Stimulated activated effector memory CD8-positive, alpha-beta T cell treated with anti-CD3 and anti-CD28 coated beads, Interleukin-12 subunit alpha, Interleukin-12 subunit beta, amount 100 ng/mL, for 72 hours (primary cell): ENCODE results near the gene ZNF653.
"Not testable (repeated sequence)": the region's sequence is repeated elsewhere in the genome, so short reads cannot be mapped to it uniquely, and the experiment has no call there.

Source experiments
- ATAC-seq: fragments of 150-1000 bp; cut with Tn5 transposase; 2 replicates; pipeline ENCODE4 v1.10.0; 2021
- DNase-seq, 2 donors: peaks; one replicate each; pipeline ENCODE4 v3.0.0; 2021 to 2022; ENCODE audit warnings: low spot score in 2 of 2
- H3K27ac Mint-ChIP-seq: one replicate; pipeline ENCODE4 v1.8.0; 2022; ENCODE audit warnings: mild to moderate bottlenecking, mixed read lengths
- H3K36me3 Mint-ChIP-seq: one replicate; pipeline ENCODE4 v1.8.0; 2022; ENCODE audit warnings: mild to moderate bottlenecking, mixed read lengths
- H3K4me1 Mint-ChIP-seq: one replicate; pipeline ENCODE4 v1.8.0; 2022; ENCODE audit warnings: mixed read lengths
- H3K4me3 Mint-ChIP-seq: one replicate; pipeline ENCODE4 v1.8.0; 2022; ENCODE audit warnings: mild to moderate bottlenecking, mixed read lengths
- H3K9me3 Mint-ChIP-seq: one replicate; pipeline ENCODE4 v1.8.0; 2022; ENCODE audit warnings: mixed read lengths

The ZNF653 gene

GRCh38 chr19:11479090-11479897 lies 26.3 kb downstream of the ZNF653 start:
- no peaks in the 10 kb centered on the region for H3K9me3 Mint-ChIP-seq
- peak in 1 of 2 donors; percentile 25 for DNase-seq
- H3K36me3 Mint-ChIP-seq, result peaks cover 15% of the 10 kb centered on the region
- H3K4me1 Mint-ChIP-seq, result peaks cover 34% of the 10 kb centered on the region
- H3K4me3 Mint-ChIP-seq, result peak overlapping the region; percentile 31
- H3K27ac Mint-ChIP-seq, result no peak overlapping the region
- ATAC-seq, result no peak

GRCh38 chr19:11478167-11479089 lies 27.2 kb downstream of the ZNF653 start:
- Mint-ChIP-seq H3K27ac (no peak overlapping the region), H3K9me3 (no peaks in the 10 kb centered on the region), H3K36me3 (peaks cover 15% of the 10 kb centered on the region), H3K4me1 (peaks cover 34% of the 10 kb centered on the region), H3K4me3 (peak overlapping the region; percentile 31)
- ATAC-seq (no peak), DNase-seq (no peak)

- Mint-ChIP-seq H3K9me3 (no peaks in the 10 kb centered on the region), H3K36me3 (no peaks in the 10 kb centered on the region), H3K27ac (no peak overlapping the region), H3K4me3 (no peak overlapping the region), H3K4me1 (peaks cover 12% of the 10 kb centered on the region)
- ATAC-seq (no peak), DNase-seq (no peak)
These were observed 29.8 kb downstream of the ZNF653 start for GRCh38 chr19:11475861-11476260.

GRCh38 chr19:11475343-11475742 lies 30.3 kb downstream of the ZNF653 start:
- not testable (repeated sequence) for H3K9me3 Mint-ChIP-seq, H3K27ac Mint-ChIP-seq, H3K4me3 Mint-ChIP-seq, ATAC-seq, H3K36me3 Mint-ChIP-seq, DNase-seq
- H3K4me1 Mint-ChIP-seq, result peaks cover 12% of the 10 kb centered on the region

GRCh38 chr19:11473725-11474124 lies 31.9 kb downstream of the ZNF653 start:
- Mint-ChIP-seq H3K27ac (no peak overlapping the region), H3K36me3 (no peaks in the 10 kb centered on the region), H3K4me1 (peaks cover 5% of the 10 kb centered on the region), H3K4me3 (no peak overlapping the region), H3K9me3 (no peaks in the 10 kb centered on the region)
- DNase-seq (no peak), ATAC-seq (peak; percentile 31)

- ATAC-seq, H3K36me3 Mint-ChIP-seq, H3K27ac Mint-ChIP-seq, DNase-seq, H3K4me1 Mint-ChIP-seq, H3K9me3 Mint-ChIP-seq, H3K4me3 Mint-ChIP-seq: not testable (repeated sequence)
These were observed 37.3 kb downstream of the ZNF653 start for GRCh38 chr19:11468266-11468845.

GRCh38 chr19:11465600-11465999 lies 40.0 kb downstream of the ZNF653 start:
- Mint-ChIP-seq H3K4me1 (peaks cover 5% of the 10 kb centered on the region), H3K36me3 (no peaks in the 10 kb centered on the region), H3K9me3 (no peaks in the 10 kb centered on the region), H3K27ac (no peak overlapping the region), H3K4me3 (no peak overlapping the region)
- DNase-seq (no peak), ATAC-seq (no peak)

- no peak overlapping the region for H3K4me3 Mint-ChIP-seq
- ATAC-seq (peak; percentile 55), DNase-seq (no peak)
- H3K36me3 Mint-ChIP-seq, result no peaks in the 10 kb centered on the region
- H3K9me3 Mint-ChIP-seq, result no peaks in the 10 kb centered on the region
- H3K27ac Mint-ChIP-seq, result no peak overlapping the region
- peaks cover 5% of the 10 kb centered on the region for H3K4me1 Mint-ChIP-seq
These were observed 41.0 kb downstream of the ZNF653 start for GRCh38 chr19:11464333-11465265.

GRCh38 chr19:11463391-11463790 lies 42.2 kb downstream of the ZNF653 start:
- Mint-ChIP-seq H3K9me3 (no peaks in the 10 kb centered on the region), H3K4me1 (peaks cover 5% of the 10 kb centered on the region), H3K4me3 (no peak overlapping the region), H3K27ac (no peak overlapping the region), H3K36me3 (no peaks in the 10 kb centered on the region)
- DNase-seq (no peak), ATAC-seq (peak; percentile 77)

- H3K4me3 Mint-ChIP-seq, result no peak overlapping the region
- H3K9me3 Mint-ChIP-seq, result no peaks in the 10 kb centered on the region
- no peak overlapping the region for H3K27ac Mint-ChIP-seq
- no peaks in the 10 kb centered on the region for H3K36me3 Mint-ChIP-seq
- peaks cover 5% of the 10 kb centered on the region for H3K4me1 Mint-ChIP-seq
- ATAC-seq (no peak), DNase-seq (no peak)
These were observed 44.2 kb downstream of the ZNF653 start for GRCh38 chr19:11461453-11461852.

GRCh38 chr19:11460207-11460606 lies 45.4 kb downstream of the ZNF653 start:
- no peak overlapping the region for H3K27ac Mint-ChIP-seq
- no peak for DNase-seq
- no peak for ATAC-seq
- H3K9me3 Mint-ChIP-seq, result no peaks in the 10 kb centered on the region
- H3K4me3 Mint-ChIP-seq, result no peak overlapping the region
- H3K36me3 Mint-ChIP-seq, result no peaks in the 10 kb centered on the region
- peaks cover 5% of the 10 kb centered on the region for H3K4me1 Mint-ChIP-seq

GRCh38 chr19:11458912-11459311 lies 46.7 kb downstream of the ZNF653 start:
- H3K4me3 Mint-ChIP-seq, DNase-seq, H3K4me1 Mint-ChIP-seq, H3K27ac Mint-ChIP-seq, ATAC-seq, H3K36me3 Mint-ChIP-seq, H3K9me3 Mint-ChIP-seq: not testable (repeated sequence)

GRCh38 chr19:11458236-11458900 lies 47.3 kb downstream of the ZNF653 start:
- H3K4me3 Mint-ChIP-seq, result no peak overlapping the region
- ATAC-seq (no peak), DNase-seq (no peak)
- peaks cover 3% of the 10 kb centered on the region for H3K4me1 Mint-ChIP-seq
- H3K27ac Mint-ChIP-seq, result no peak overlapping the region
- H3K9me3 Mint-ChIP-seq, result no peaks in the 10 kb centered on the region
- H3K36me3 Mint-ChIP-seq, result no peaks in the 10 kb centered on the region

- Mint-ChIP-seq H3K9me3 (no peaks in the 10 kb centered on the region), H3K4me3 (no peak overlapping the region), H3K4me1 (no peaks in the 10 kb centered on the region), H3K36me3 (no peaks in the 10 kb centered on the region), H3K27ac (no peak overlapping the region)
- DNase-seq, result no peak
- ATAC-seq, result no peak
These were observed 47.8 kb downstream of the ZNF653 start for GRCh38 chr19:11457831-11458230.
